ENCODE measurements around the gene LSM11.

Gene LSM11

DNA sequence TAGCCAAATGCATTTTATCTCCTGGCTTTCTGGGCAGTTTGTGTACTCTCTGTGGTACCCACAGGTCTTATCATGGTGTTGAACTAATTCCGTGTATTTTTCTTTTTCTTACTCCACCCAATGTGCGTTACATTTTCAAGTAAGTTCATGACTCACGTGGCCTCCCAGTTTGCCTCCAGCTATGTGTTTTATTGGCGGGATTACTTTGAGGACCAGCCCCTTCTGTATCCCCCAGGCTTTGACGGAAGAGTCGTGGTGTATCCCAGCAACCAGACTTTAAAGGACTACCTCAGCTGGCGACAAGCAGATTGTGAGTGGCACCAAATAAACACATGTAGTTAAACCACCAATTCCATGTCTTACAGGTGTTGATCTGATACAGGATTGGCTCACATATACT is 9.1 kb upstream of the LSM11 start:
- DNase-seq (ENCODE audit: low spot score): no peak

DNA sequence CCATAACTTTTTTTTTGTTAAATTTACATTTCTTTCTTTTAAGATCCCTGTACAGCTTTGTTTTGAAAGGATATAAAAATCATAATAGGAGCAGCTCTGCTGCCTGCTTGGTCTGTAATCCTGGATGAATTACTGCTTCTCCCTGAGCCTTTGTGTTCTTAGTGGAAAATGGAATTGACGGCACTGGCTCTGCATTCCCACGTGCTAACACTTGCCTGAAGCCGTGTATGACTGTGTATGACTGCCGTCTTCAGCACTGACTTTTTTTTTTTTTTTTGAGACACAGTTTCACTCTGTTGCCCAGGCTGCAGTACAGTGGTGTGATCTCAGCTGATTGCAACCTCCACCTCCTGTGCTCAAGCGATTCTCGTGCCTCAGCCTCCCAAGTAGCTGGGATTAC is 7.5 kb upstream of the LSM11 start:
- no peak for DNase-seq (ENCODE audit: low spot score)

DNA sequence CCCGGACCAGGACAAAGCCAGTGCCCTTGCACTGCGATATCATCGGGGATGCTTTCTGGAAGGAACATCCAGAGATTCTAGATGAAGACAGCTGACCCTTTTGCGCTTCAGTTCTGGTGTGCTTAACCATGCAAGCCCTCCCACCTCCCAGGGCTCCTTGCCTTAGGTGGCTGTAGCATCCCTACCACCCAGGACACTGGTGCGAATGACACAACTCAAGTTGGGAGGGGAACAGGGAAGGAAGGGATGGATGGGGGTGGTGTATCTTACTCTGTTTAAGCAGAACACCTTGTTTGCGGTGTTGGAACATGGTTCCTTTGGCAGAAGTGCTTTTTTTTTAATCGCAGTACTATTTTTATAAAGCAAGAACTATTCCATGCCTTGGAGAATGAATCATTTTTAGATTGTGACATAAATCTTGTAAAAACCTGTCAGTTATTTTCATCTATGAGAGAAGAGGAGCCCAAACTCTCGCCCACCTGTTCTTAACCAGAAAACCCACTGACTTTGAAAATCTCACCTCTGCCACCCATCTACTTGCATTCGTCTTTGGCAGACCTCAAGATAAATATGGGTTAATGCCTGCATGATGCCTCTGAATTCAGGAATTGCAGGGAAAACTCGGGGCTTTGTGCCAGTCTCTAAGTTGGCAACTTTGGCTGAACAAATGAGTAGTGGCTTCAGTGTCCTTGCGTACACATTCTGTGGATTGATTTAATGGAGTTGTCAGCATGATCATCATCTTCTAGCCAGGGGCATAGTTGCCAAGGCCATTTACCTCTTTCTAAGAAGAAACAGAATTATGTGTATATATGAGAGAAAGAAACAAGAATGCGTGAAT is 3.9 kb upstream of the LSM11 start:
- no peak for DNase-seq (ENCODE audit: low spot score)

DNA sequence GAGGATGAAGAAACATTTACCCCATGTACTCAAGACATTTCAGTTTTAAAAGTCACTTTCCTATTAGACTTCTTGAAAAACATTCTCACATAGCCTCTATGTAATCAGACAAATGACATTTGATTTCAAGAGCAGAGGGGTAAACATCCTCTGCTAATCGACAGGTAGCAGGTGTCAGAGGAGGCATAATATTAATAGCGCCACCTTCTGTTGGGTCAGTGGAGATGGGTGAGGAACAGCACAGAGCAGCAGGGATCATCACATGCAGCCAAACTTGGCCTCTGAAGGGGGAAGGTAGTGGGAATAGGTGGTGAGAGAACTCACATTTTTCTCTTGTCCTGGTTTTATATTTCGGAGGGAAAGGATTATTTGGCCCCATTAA is 3.3 kb upstream of the LSM11 start:
- no peak for DNase-seq (ENCODE audit: low spot score)

DNA sequence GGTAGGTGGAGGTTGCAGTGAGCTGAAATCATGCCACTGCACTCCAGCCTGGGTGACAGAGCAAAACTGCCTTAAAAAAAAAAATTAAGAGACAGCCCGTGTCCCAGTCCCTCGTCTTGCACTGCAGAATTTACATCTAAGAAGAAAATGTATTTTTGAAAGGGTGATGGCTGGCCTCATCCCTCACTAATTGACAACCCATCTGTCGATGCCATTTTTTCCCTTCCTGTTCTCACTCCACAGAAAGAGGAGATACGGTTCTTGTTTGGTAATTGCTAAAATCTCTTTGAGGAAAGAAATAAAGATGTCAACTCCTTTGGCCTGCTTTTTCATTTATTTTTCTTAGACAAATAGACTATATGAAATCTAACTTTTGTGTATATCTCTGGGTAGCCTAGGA is 2.4 kb upstream of the LSM11 start:
- DNase-seq (ENCODE audit: low spot score): no peak

DNA sequence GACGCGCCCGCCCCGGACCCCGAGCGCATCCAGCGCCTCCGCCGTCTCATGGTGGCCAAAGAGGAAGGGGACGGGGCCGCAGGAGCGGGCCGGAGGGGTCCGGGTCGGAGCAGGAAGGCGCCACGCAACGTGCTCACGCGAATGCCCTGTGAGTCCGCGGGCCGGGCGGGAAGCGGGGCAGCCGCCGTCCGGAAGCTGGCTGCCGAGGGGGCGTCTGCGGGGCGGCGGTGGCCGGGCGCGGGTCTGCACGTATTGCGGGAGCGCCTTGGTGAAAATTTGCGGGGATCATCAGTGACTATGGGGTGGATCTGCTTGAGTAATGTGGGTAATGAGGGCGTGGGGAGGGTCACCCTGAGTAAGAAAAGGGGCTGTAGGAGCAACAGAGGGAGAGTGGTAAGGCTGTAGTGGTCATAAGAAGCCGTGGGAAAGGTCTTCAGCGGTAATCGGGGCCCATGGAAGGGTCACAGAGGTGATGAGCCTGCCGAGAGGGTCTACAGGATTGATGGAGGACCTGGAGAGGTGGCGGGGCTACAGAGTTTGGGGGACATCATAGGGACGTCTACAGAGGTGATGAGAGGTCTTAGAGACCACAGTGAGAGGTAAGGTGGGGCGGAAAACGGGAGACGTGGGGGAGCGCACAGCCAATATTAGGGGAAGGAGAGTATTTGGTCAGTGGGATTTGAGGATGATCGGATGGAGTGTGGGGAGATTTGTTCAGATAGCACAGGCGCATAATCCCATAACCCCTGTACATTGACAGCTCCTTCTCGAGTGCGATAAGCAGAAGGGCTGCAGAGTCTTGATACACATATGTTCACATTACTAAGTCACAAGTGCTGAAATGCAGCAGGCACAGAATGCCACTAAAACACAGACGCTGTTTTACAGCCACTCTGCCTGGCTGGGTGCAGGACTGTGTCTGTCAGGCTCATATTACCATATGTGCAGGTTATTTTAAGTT is 819 bp downstream of the LSM11 start:
- no peak for DNase-seq (ENCODE audit: low spot score)

DNA sequence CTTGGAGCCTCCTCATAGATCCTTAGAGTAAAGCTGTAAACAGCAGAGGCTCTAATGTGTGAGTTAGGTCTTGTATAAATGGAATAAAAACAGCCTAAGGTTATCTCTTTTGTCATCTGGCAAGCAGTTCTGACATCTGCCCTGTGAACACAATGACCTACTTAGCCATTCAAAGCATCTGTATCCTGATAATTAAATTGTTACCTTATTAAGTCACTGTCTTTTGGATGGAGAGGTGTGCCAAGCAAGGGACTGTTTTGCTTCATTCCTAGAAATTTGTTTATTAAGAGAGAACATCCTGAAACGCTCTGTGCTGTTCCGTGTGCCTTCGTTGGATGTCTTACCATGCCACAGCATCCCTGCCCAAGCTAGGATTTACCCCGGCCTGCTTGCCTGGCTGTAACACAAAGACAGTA is 1.5 kb downstream of the LSM11 start:
- no peak for DNase-seq (ENCODE audit: low spot score)

DNA sequence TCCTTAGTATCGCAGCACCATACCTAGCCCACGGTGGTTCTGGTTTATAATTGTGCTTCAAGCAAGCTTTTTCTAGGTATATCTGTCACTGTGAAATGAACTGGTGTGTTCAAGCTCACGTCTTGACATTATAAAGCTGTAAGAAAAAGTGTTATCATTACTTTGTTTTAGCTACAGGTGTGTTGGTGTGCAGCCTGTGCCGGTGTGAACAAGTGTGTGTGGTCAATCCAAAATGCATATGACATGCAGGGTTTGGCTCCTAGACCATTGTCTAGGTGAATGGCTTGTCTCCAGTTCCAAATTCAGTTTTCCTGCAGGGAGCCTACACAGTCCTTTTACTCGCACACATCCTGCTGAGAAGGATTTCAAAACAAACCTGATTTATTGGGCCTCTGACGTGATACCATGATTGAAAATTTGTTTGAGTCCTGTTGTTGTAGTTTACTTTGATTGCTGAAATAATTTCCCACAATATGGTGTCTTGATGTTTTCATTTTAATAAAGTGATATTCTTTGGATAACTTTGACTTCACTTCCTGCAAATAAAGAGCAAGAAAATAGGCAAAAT is 3.7 kb downstream of the LSM11 start:
- DNase-seq (ENCODE audit: low spot score): no peak

DNA sequence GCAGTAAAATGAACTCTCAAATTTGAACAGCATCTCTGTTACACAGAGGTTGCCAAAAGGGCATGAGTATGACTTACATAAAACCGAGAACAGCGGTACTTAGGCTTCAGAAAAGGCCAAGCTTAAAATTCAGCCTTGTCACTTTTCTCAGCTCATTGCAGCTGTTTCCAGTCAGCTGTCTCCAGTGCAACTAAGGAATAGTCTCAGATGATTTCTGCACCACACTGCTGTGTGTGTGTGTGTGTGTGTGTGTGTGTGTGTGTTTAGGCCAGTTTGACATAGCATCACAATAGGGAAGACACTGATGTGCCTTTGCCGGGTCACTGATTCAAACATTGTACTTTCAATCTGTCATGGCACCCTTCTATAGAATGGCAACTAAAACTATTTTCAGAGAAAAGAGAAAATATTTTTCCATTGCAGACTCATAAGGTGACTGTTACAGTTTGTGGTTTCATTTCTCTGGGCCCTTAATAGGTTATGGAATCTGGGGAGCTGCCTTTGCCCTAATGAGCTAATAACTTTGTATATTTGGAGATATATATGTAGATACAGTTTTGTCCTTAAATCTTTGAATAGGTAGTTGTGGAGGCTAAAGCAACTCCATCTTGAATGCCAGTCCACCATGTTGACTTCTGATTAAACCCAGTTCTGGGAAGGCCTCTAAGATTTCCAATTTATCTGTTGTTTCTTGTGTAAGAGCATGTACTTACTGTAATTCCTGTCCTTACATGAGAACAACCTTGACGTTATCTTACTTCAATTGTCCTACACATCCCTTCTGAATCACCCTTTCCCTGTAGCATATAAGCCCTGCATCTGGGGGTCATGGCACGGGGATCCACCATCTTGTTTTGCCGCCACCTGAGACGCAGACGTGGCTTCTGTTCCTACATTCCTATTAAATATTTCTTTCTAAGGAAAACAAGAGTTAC is 4.5 kb downstream of the LSM11 start:
- DNase-seq (ENCODE audit: low spot score): no peak

DNA sequence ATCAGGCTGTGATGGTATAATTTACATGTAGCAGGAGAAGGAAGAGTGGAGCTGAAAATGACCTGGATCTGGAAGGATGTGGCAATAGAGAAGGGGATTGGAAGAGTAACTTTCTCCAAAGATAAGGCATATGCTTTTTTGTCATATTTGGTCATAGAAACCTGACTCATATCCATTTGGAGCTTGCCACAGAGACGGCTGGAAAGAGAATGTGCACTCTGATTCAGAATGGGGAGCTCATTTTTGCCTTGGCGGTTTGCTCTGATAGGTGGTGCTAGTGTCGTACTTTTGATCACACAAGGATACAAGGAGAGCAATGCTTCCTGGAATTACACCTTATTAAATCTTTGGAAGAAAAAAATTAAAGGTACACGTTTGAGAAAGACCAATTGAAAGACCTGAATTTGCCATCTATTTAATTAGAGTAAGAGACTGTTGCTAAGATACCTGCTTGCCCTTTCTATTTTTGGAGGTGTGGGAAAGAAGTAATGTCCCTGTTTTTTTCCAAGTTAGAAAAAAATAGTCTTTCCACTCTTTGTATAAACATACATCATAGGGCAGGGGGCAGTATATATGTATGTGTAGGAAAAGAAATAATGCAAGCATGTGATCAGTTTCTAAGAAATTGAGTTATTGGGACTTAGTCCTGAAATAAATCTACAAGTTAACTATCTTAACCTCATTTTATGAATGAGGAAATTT is 5.4 kb downstream of the LSM11 start:
- peak; percentile 66 for DNase-seq (ENCODE audit: low spot score)

DNA sequence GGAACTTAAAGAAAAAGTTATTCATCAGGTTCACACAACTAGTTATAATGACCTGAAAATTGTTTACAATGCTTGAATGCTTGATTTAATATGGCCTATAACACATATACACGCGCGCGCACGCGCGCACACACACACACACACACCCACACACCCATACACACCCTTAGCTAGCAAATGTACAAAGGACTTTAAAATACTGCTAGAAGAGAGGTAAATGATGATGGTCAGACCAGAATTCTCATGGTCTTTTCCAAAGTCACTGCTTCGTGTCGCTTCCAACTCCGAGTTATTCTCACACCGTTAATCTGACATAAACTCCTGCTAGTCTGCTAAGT is 5.9 kb downstream of the LSM11 start:
- DNase-seq (ENCODE audit: low spot score): no peak

DNA sequence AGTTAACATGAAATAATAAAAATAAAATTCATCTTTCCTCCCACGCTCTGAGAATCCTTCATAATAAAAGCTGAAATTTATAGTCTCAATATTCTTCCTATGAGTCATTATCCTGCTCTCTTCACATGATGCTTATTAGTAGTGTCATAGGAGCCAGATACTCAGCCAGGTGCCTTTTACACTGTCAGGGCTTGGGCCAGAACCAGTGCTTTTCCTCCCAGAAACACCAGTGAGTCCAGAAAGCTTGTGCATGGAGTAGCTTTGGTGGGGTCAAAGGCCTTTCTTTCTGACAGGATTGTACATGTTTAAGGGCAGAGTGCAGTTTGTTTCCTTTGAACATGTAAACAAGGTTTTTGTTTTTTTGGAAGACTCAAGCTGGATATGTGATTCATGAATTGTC is 6.8 kb downstream of the LSM11 start:
- peak; percentile 40 for DNase-seq (ENCODE audit: low spot score)

DNA sequence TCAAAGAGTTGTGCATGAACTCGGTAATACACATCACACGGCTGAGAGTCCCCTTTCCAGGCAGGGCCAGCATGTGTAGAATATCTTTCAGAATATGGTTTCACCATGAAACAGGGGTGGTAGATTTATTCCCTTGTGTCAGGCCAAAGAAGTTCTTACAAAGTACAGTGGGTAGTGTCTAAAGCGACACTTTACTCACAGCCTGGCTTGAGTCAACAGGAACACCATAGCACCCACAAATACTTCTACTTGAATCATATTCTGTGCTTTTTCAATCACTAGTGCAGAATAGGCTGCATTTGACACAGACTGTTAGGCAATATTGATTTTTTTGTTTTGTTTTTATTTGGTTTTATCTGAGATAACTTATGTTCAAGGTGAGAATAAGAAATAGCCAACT is 12.6 kb downstream of the LSM11 start:
- DNase-seq (ENCODE audit: low spot score): no peak

DNA sequence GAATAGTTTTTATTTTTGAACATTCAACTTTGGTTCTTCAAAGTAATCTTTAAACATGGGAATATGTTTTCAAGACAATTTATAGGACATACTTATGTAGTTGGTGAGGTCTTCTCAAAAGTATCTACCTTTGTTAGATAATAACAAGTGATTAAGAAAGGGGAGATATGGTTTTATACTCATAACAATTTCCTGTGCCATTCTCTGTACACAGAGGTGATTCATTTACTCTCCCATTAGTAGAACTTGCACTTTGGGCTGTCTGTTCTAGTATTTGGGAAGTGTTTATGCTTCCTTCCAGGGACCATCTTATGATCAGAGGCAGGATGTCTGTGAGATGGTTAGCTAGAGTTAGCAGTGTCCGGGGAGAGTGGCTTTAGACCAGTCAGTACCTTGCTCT is 15.2 kb downstream of the LSM11 start:
- no peak for DNase-seq (ENCODE audit: low spot score)

DNA sequence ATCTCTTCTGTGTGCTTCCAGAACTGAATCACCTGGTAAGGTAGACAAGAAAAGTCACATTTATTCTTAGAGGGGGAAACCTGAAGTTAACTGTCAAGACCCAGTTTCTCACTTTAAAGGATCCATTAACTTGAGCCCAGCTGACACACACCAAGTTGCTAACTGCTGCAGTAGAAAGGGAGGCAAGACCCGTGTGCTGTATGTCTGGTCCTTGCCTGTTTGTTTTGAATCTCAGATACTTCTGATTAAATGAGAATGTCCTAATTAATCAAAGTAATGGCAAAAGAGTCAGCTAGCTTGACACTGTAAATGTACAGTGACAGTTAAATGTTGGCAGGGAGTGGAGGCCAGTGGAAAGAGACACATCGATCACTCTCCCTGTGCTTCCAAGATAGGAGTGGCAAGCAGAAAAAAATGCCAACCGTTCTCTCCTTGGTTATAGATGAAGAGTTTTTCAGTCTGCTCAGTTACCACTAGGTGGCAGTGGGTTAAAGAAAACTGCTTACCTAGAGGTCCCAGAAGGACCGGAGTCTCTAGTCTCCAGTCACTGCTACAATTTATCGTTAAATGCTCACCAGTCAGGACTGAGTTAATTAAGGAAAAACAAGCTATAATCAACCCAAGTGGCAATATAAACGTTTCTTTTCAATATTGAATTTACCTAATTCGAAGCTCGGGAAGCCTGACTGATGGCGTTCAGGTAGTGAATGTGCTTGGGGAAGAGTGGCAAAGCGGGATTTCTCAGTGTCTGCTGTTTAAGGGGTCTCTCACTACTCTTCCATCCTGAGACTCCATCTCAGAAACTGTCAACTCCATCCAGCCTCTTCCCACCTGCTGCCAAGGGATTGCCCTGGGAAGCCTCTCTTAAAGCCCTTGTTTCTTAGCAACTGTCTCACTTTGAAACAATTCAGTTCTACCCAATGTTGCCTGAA is 18.4 kb downstream of the LSM11 start:
- DNase-seq (ENCODE audit: low spot score): peak; percentile 77

DNA sequence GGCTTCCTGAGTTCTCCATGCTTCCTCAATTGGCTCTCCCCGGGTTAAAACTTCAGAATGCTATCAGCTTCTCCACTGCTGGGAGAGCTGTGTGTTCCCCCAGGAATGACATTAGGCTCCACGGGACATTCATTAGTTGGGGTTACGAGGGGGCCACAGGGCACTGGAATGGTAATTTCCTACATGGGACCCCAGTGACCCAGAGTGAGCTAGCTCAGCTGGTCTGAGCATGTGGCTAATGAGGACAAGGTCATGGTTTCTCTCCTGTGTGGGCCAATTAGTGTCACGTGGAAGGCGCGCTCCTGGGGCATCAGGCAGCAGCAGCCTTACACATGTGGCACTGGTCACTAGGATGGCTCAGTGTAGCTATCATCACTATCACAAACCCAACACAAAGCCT is 21.0 kb downstream of the LSM11 start:
- DNase-seq (ENCODE audit: low spot score): no peak

DNA sequence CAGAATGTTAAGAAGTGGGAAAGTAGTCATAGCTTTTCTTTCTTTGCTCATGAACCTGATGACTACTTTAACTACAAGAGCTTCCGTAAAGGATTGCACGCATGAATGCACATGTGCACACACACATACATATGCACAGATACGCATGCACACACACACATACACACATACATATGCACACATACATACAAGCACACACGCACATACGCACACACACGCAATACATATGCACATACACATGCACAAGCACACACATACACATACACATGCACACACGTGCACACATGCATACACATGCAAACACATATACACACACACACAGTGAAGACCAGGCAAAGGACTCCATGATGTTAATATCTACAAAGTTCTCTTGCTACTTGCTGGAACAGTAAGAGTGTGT is 22.9 kb downstream of the LSM11 start:
- DNase-seq (ENCODE audit: low spot score): no peak

DNA sequence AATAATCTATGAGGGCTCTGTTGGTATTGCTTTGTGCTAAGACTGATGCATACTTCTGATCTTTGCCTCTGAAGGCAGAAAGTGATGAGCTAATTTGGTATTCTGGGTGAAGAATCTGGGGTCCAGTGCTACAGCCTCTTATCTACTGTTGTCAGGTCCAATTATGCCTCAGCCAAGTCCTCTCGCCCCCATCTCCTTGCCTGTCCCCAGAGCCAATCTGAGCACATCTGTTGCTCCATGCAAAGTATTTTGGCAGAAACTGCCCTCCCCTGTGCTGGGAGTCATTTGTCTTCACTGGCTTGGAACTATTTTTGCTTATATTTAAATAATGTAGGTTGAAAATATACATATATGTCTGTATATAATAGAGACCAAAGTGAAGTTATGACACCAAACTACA is 23.4 kb downstream of the LSM11 start:
- no peak for DNase-seq (ENCODE audit: low spot score)

DNA sequence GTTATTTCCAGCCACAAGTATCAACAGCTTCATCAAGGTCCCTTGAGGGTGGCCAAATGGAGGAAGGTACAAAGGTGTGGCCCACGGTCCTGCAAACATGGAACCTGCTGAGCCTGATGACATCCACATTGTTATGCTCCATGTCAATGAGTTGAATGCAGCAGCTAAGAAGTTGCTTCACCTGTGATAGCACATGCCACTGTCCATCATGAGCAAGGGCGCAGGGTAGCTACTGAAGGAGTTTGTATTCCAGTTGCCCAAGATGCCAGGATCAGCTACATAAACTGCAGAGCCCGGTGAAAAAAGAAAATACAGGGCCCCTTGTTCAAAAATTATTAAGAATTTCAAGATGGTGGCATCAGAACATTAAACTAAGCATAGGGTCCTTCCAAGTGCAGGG is 24.2 kb downstream of the LSM11 start:
- DNase-seq (ENCODE audit: low spot score): no peak

DNA sequence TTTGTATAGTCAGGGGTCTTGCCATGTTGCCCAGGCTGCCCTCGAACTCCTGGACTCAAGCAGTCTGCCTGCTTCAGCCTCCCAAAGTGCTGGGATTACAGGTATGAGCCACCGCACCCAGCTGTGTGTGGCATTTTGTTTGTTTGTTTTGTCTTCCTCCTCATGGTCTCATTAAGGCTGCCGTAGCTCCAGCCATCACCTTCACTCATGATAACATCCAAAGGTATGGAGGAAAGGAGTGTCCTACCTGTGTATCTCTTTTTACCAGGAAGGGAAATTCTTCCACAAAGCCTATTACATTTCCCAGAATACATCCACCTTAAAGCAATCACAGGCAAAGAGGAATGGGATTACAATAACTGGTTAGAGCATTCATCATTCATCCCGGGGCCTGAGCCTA is 27.2 kb downstream of the LSM11 start:
- no peak for DNase-seq (ENCODE audit: low spot score)

Measured in AG08395 (cell line).